HepG2 (cell line): ENCODE data around the gene PIEZO1. TPM values are rescaled to one million over a fixed set of nuclear protein-coding genes. Genes with fewer than 3 reads are reported as not detected.

ENCODE experiments used
- ARID2 ChIP-seq: sonication (generic); formaldehyde crosslinking; IDR thresholded peaks from 2 replicates; pipeline ENCODE4 v1.8.1; 2022; ENCODE audit warnings: mild to moderate bottlenecking, missing genetic modification reagents, borderline replicate concordance
- FLYWCH1 ChIP-seq: sonication (generic); formaldehyde crosslinking; IDR thresholded peaks from 2 replicates; pipeline ENCODE4 v1.8.1; 2023; ENCODE audit warnings: mild to moderate bottlenecking, missing genetic modification reagents
- GMEB1 ChIP-seq: sonication (generic); formaldehyde crosslinking; IDR thresholded peaks from 2 replicates; pipeline ENCODE4 v1.5.1; 2020; ENCODE audit warnings: missing genetic modification reagents, mild to moderate bottlenecking, borderline replicate concordance
- GPN1 ChIP-seq: sonication (generic); formaldehyde crosslinking; IDR thresholded peaks from 2 replicates; pipeline ENCODE4 v1.5.1; 2020; ENCODE audit warnings: missing genetic modification reagents, borderline replicate concordance
- MXD4 ChIP-seq: IDR thresholded peaks from 2 replicates; pipeline ENCODE4 v1.6.1; 2016; ENCODE audit warnings: mild to moderate bottlenecking, missing biosample characterization, missing genetic modification reagents
- PCBP1 ChIP-seq: fragments of 200-400 bp; formaldehyde crosslinking; IDR thresholded peaks from 2 replicates; pipeline ENCODE4 v1.6.1; 2017; ENCODE audit warnings: mild to moderate bottlenecking, low read depth, low read length, borderline replicate concordance
- PHF20 ChIP-seq: sonication (generic); formaldehyde crosslinking; IDR thresholded peaks from 2 replicates; pipeline ENCODE4 v1.5.0; 2020; ENCODE audit warnings: mild to moderate bottlenecking, missing genetic modification reagents
- SALL2 ChIP-seq: sonication (generic); formaldehyde crosslinking; IDR thresholded peaks from 2 replicates; pipeline ENCODE4 v1.8.1; 2023; ENCODE audit warnings: mild to moderate bottlenecking, missing genetic modification reagents, inconsistent platforms
- SKIL ChIP-seq: sonication (generic); formaldehyde crosslinking; IDR thresholded peaks from 2 replicates; pipeline ENCODE4 v1.8.0; 2022; ENCODE audit warnings: missing genetic modification reagents, mild to moderate bottlenecking, moderate library complexity, borderline replicate concordance
- SP140L ChIP-seq: sonication (generic); formaldehyde crosslinking; IDR thresholded peaks from 2 replicates; pipeline ENCODE4 v1.4.0; 2020; ENCODE audit warnings: missing genetic modification reagents, borderline replicate concordance
- TBX2 ChIP-seq: sonication (generic); formaldehyde crosslinking; IDR thresholded peaks from 2 replicates; pipeline ENCODE4 v1.5.0; 2020; ENCODE audit warnings: missing genetic modification reagents, mild to moderate bottlenecking, borderline replicate concordance
- ZBTB40 ChIP-seq, 2 experiments: fragments of 450-650 bp in 1 of 2; sonication (generic) in 1 of 2; formaldehyde crosslinking in 1 of 2; IDR thresholded peaks; 2 replicates each; pipeline versions ENCODE4 v1.6.1 to v1.8.0; 2016 to 2022; ENCODE audit warnings: antibody characterized with exemption in 1 of 2, mild to moderate bottlenecking in 1 of 2, missing genetic modification reagents in 1 of 2
- ZFYVE20 ChIP-seq: sonication (generic); formaldehyde crosslinking; IDR thresholded peaks from 2 replicates; pipeline ENCODE4 v1.8.0; 2023; ENCODE audit warnings: low read depth, mild to moderate bottlenecking, moderate library complexity, missing genetic modification reagents, borderline replicate concordance
- ZNF432 ChIP-seq: sonication (generic); formaldehyde crosslinking; IDR thresholded peaks from 2 replicates; pipeline ENCODE4 v1.5.0; 2020; ENCODE audit warnings: missing genetic modification reagents, mild to moderate bottlenecking, borderline replicate concordance
- ZNF652 ChIP-seq: IDR thresholded peaks from 2 replicates; pipeline ENCODE4 v1.6.1; 2016; ENCODE audit warnings: low read depth, borderline replicate concordance
- ZNF761 ChIP-seq: sonication (generic); formaldehyde crosslinking; conservative IDR thresholded peaks from 2 replicates; pipeline ENCODE4 v1.4.0; 2020; ENCODE audit warnings: mild to moderate bottlenecking, missing genetic modification reagents
- polyA plus RNA-seq, 8 experiments: library from polyadenylated mRNA; depleted of rRNA in 3 of 8; stranded (reverse) in 7 of 8; unstranded in 1 of 8; fragments of >200 nt; fragmentation: Illumina TruSeq in 4 of 8; extraction: Trizol in 4 of 8; gene quantifications; 2 replicates each; pipeline versions ENCODE4 v1.2.1 to v1.2.3, GENCODE V29; 2011 to 2016; ENCODE audit warnings: low read depth in 4 of 8, missing spikeins in 1 of 8, mixed read lengths in 1 of 8; ENCODE audit not compliant: insufficient read depth in 1 of 8
- total RNA-seq, 5 experiments: library from RNA; depleted of rRNA; stranded (reverse); fragments of >200 nt; fragmentation: Illumina TruSeq; extraction: Trizol; gene quantifications; 2 replicates each; pipeline ENCODE4 v1.2.3, GENCODE V29; 2016; ENCODE audit warnings: low read depth in 1 of 5

Gene PIEZO1
- total and polyA plus RNA-seq, 2 of the 13 experiments (the other 11 are each of a cell fraction or from before 2014, with no cell fraction given) = 67.9 to 85.0 TPM

GRCh38 chr16:88760424-88761142 is 24.4 kb downstream of the PIEZO1 start (continued):
- TF ChIP-seq ZBTB40 (IDR thresholded peaks at IDR 0.05) = no peak
- no peak for TF ChIP-seq ZBTB40 (CRISPR knock-in tag; IDR thresholded peaks at IDR 0.05)
- no peak for TF ChIP-seq FLYWCH1 (CRISPR knock-in tag)
- no peak for TF ChIP-seq ZNF432 (CRISPR knock-in tag)
- TF ChIP-seq TBX2 (CRISPR knock-in tag) = no peak
- no peak for TF ChIP-seq ZNF652 (CRISPR knock-in tag)
- TF ChIP-seq SKIL (CRISPR knock-in tag) = no peak
- no peak for TF ChIP-seq SP140L
- no peak for TF ChIP-seq ZFYVE20
- no peak for TF ChIP-seq SALL2 (CRISPR knock-in tag)
- no peak for TF ChIP-seq ZNF761 (CRISPR knock-in tag)
- TF ChIP-seq GPN1 (CRISPR knock-in tag) = no peak
- TF ChIP-seq PCBP1 = no peak
- no peak for TF ChIP-seq GMEB1 (CRISPR knock-in tag)
- no peak for TF ChIP-seq ARID2 (CRISPR knock-in tag)
- TF ChIP-seq PHF20 = no peak
- no peak for TF ChIP-seq MXD4 (CRISPR knock-in tag)
